HepG2 (cell line): ENCODE data around the gene RPGR. TPM values are rescaled to one million over a fixed set of nuclear protein-coding genes. Genes with fewer than 3 reads are reported as not detected.

Source experiments
- ATAC-seq: fragments of 200-7000 bp; cut with Tn5 transposase; 3 replicates; pipeline ENCODE4 v1.9.1; 2020; ENCODE audit warnings: mild to moderate bottlenecking, moderate library complexity
- BruUV-seq: library from RNA; stranded (reverse); fragments of 400-500 nt; replicated peaks from 2 replicates; lab custom pipeline; 2021; lab: Mats Ljungman, UMichigan
- CTCF ChIA-PET: fragments of 300-600 bp; formaldehyde crosslinking; extraction: SDS; loops from one replicate; lab custom pipeline; 2021; ENCODE audit warnings: low total read pairs, inconsistent platforms, low intra/inter-chr PET ratio; lab: Yijun Ruan, JAX
- POLR2A ChIA-PET: fragments of 350-600 bp; sonication (Branson Sonifier 250); formaldehyde crosslinking; loops from one replicate; lab custom pipeline; 2020; ENCODE audit warnings: antibody characterized with exemption, inconsistent platforms; lab: Yijun Ruan, JAX
- DNase-seq: peaks from one replicate; pipeline ENCODE4 v3.0.0-alpha.2; 2015; ENCODE audit warnings: low spot score
- FAIRE-seq: peaks from 3 replicates; lab custom pipeline; 2011; peaks lifted over from hg19 to GRCh38; lab: Jason Lieb, UNC
- H2AFZ ChIP-seq: one replicate; pipeline ENCODE4 v1.6.1; 2011; ENCODE audit warnings: low read length, inconsistent platforms
- H3K27ac ChIP-seq: fragments of 300-600 bp; 3 replicates; pipeline ENCODE4 v1.8.0; 2011; ENCODE audit warnings: mixed run types, mild to moderate bottlenecking, mixed read lengths, low read length, inconsistent platforms; ENCODE audit not compliant: insufficient read depth; ENCODE audit errors: extremely low read length
- H3K27me3 ChIP-seq, 2 experiments: fragments of 200-600 bp in 1 of 2; 2 replicates in 1 of 2; 3 replicates in 1 of 2; pipeline versions ENCODE4 v1.6.0 to v1.8.0; 2011; ENCODE audit warnings: low read length in 2 of 2, mild to moderate bottlenecking in 2 of 2, moderate library complexity in 2 of 2, inconsistent platforms in 1 of 2; ENCODE audit not compliant: insufficient read depth in 2 of 2, control insufficient read depth in 1 of 2
- H3K36me3 ChIP-seq, 2 experiments: fragments of 200-600 bp in 1 of 2; replicated peaks in 1 of 2; 2 replicates in 1 of 2; 3 replicates in 1 of 2; pipeline versions ENCODE4 v1.5.1 to v1.8.0; 2011; ENCODE audit warnings: low read length in 2 of 2, inconsistent platforms in 1 of 2; ENCODE audit not compliant: insufficient read depth in 2 of 2, control insufficient read depth in 1 of 2
- H3K4me1 ChIP-seq: 2 replicates; pipeline ENCODE4 v1.5.1; 2012; ENCODE audit warnings: low read length, inconsistent platforms; ENCODE audit not compliant: insufficient read depth
- H3K4me2 ChIP-seq: 2 replicates; pipeline ENCODE4 v1.6.0; 2011; ENCODE audit warnings: low read depth, low read length, inconsistent platforms
- H3K4me3 ChIP-seq, 3 experiments: fragments of 200-600 bp in 1 of 3; sonication (generic), shearing (Covaris generic) in 1 of 3; replicated peaks in 1 of 3; 2 replicates each; pipeline ENCODE4 v1.5.1; 2011 to 2016; ENCODE audit warnings: low read length in 3 of 3, inconsistent platforms in 2 of 3, low read depth in 2 of 3, mild to moderate bottlenecking in 2 of 3, control low read depth in 1 of 3, mixed read lengths in 1 of 3; ENCODE audit not compliant: insufficient read depth in 1 of 3
- H3K79me2 ChIP-seq: one replicate; pipeline ENCODE4 v1.6.1; 2011; ENCODE audit warnings: low read length, inconsistent platforms; ENCODE audit not compliant: insufficient read depth
- H3K9ac ChIP-seq: 2 replicates; pipeline ENCODE4 v1.6.0; 2011; ENCODE audit warnings: mild to moderate bottlenecking, low read depth, low read length, inconsistent platforms; ENCODE audit not compliant: insufficient read depth
- H3K9me3 ChIP-seq: 2 replicates; pipeline ENCODE4 v1.5.1; 2012; ENCODE audit warnings: mild to moderate bottlenecking, low read length
- H4K20me1 ChIP-seq: 2 replicates; pipeline ENCODE4 v1.6.0; 2011; ENCODE audit warnings: inconsistent platforms, mild to moderate bottlenecking, low read length, moderate library complexity; ENCODE audit not compliant: insufficient read depth
- ETV5 ChIP-seq: IDR thresholded peaks from 2 replicates; pipeline ENCODE4 v1.6.1; 2018; ENCODE audit warnings: missing biosample characterization, missing genetic modification reagents, inconsistent platforms, borderline replicate concordance
- FOXC1 ChIP-seq: sonication (generic); formaldehyde crosslinking; IDR thresholded peaks from 2 replicates; pipeline ENCODE4 v1.8.0; 2022; ENCODE audit warnings: mild to moderate bottlenecking, missing genetic modification reagents, borderline replicate concordance
- GATAD1 ChIP-seq: IDR thresholded peaks from 2 replicates; pipeline ENCODE4 v1.6.1; 2016; ENCODE audit warnings: missing genetic modification reagents, missing compliant biosample characterization
- NFE2 ChIP-seq: sonication (generic); formaldehyde crosslinking; IDR thresholded peaks from 2 replicates; pipeline ENCODE4 v1.4.0; 2020; ENCODE audit warnings: missing genetic modification reagents
- RFX3 ChIP-seq: IDR thresholded peaks from 2 replicates; pipeline ENCODE4 v1.6.1; 2016; ENCODE audit warnings: missing biosample characterization, missing genetic modification reagents
- ZNF558 ChIP-seq: sonication (generic); formaldehyde crosslinking; IDR thresholded peaks from 2 replicates; pipeline ENCODE4 v1.9.0; 2022; ENCODE audit warnings: mild to moderate bottlenecking, missing genetic modification reagents, borderline replicate concordance
- ZNF619 ChIP-seq: sonication (generic); formaldehyde crosslinking; IDR thresholded peaks from 2 replicates; pipeline ENCODE4 v1.4.0; 2020; ENCODE audit warnings: mild to moderate bottlenecking, missing genetic modification reagents
- ZNF746 ChIP-seq: sonication (generic); formaldehyde crosslinking; IDR thresholded peaks from 2 replicates; pipeline ENCODE4 v1.8.0; 2022; ENCODE audit warnings: mild to moderate bottlenecking, missing genetic modification reagents
- ZNF839 ChIP-seq: sonication (generic); formaldehyde crosslinking; IDR thresholded peaks from 2 replicates; pipeline ENCODE4 v1.4.0; 2020; ENCODE audit warnings: missing genetic modification reagents, mild to moderate bottlenecking, borderline replicate concordance
- ZSCAN9 ChIP-seq: IDR thresholded peaks from 2 replicates; pipeline ENCODE4 v1.6.1; 2016; ENCODE audit warnings: borderline replicate concordance
- ZZZ3 ChIP-seq: sonication (generic); formaldehyde crosslinking; IDR thresholded peaks from 2 replicates; pipeline ENCODE4 v1.4.0; 2020; ENCODE audit warnings: missing genetic modification reagents, mild to moderate bottlenecking, borderline replicate concordance
- WGBS: methylation state at CpG from one replicate; pipeline ENCODE4 v1.1.6; 2017; ENCODE audit warnings: low lambda C conversion rate; 5-methylcytosine and 5-hydroxymethylcytosine counted together
- in situ Hi-C: cut with HindIII; loops from 2 replicates; pipeline ENCODE4 v1.10.0; 2017; ENCODE audit warnings: low pct_unique_long_range_greater_than_20kb; ENCODE audit not compliant: extremely low pct_ligation_motif_present
- intact Hi-C: fragments of 100-400 bp; cut with micrococcal nuclease; formaldehyde crosslinking; loops from one replicate; pipeline ENCODE4 v1.10.0; 2022; ENCODE audit not compliant: unreplicated experiment
- polyA plus RNA-seq, 8 experiments: library from polyadenylated mRNA; depleted of rRNA in 3 of 8; stranded (reverse) in 7 of 8; unstranded in 1 of 8; fragments of >200 nt; fragmentation: Illumina TruSeq in 4 of 8; extraction: Trizol in 4 of 8; gene quantifications; 2 replicates each; pipeline versions ENCODE4 v1.2.1 to v1.2.3, GENCODE V29; 2011 to 2016; ENCODE audit warnings: low read depth in 4 of 8, missing spikeins in 1 of 8, mixed read lengths in 1 of 8; ENCODE audit not compliant: insufficient read depth in 1 of 8
- total RNA-seq, 5 experiments: library from RNA; depleted of rRNA; stranded (reverse); fragments of >200 nt; fragmentation: Illumina TruSeq; extraction: Trizol; gene quantifications; 2 replicates each; pipeline ENCODE4 v1.2.3, GENCODE V29; 2016; ENCODE audit warnings: low read depth in 1 of 5
- TF ChIP-seq, protein P1 (sequence below): sonication (generic); formaldehyde crosslinking; IDR thresholded peaks from 2 replicates; pipeline ENCODE4 v1.5.0; 2020; ENCODE audit warnings: mild to moderate bottlenecking, missing genetic modification reagents
- TF ChIP-seq, protein P2 (sequence below): sonication (generic); formaldehyde crosslinking; conservative IDR thresholded peaks from 2 replicates; pipeline ENCODE4 v1.5.0; 2020; ENCODE audit warnings: missing genetic modification reagents
- TF ChIP-seq, protein P3 (sequence below): sonication (generic); formaldehyde crosslinking; IDR thresholded peaks from 2 replicates; pipeline ENCODE4 v1.9.0; 2022; ENCODE audit warnings: low read depth, missing genetic modification reagents

RPGR gene
- total and polyA plus RNA-seq, 2 of the 13 experiments (the other 11 are each of a cell fraction or from before 2014, with no cell fraction given), result 2.1 to 12.1 TPM

DNA sequence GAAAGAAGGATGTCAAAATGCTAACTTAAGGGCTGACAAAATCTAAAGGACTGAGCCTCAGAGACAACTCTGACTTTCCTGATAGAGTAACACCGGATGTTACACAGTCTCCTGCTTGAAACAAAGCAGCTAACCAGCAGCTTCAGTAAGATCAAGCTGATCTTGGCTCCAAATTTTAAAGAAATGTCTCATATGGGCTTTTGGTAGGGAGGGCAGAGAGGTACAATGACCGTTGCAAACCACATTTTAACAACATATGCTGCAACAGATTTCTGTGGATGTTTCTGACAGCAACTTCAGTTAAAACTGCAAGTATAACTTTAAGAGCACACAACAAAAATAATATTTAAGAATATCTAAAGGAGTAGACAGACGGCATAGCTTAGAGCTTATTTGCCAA lies 9.1 kb downstream of the RPGR start:
- ATAC-seq, result no peak
- WGBS, result 100% methylated on average over 3 of the region's 3 CpGs
- no peak overlapping the region for H3K9ac ChIP-seq
- H3K36me3 ChIP-seq, result peaks cover 0 to 1% of the 10 kb centered on the region in 2 experiments; a peak in 2 of 5 replicates
- in situ Hi-C loops, result no loop called here
- intact Hi-C loops, result no loop called here
- no peak for DNase-seq
- H3K9me3 ChIP-seq, result no peaks in the 10 kb centered on the region
- no TSS peak for BruUV-seq
- H3K4me1 ChIP-seq, result peaks cover 17% of the 10 kb centered on the region
- H3K27me3 ChIP-seq, result no peaks in the 10 kb centered on the region
- no peak for FAIRE-seq
- no peak overlapping the region for H3K27ac ChIP-seq
- ChIA-PET CTCF (no interaction called here), POLR2A (no interaction called here)
- no peaks in the 10 kb centered on the region for H3K79me2 ChIP-seq
- no peak for TF ChIP-seq ZSCAN9 (CRISPR knock-in tag)
- TF ChIP-seq ZZZ3, result no peak
- no peak for TF ChIP-seq ZNF839 (CRISPR knock-in tag)
- TF ChIP-seq ETV5 (CRISPR knock-in tag), result no peak
- TF ChIP-seq ZNF619 (CRISPR knock-in tag), result no peak
- no peak for TF ChIP-seq NFE2 (CRISPR knock-in tag)
- TF ChIP-seq, protein P1, sequence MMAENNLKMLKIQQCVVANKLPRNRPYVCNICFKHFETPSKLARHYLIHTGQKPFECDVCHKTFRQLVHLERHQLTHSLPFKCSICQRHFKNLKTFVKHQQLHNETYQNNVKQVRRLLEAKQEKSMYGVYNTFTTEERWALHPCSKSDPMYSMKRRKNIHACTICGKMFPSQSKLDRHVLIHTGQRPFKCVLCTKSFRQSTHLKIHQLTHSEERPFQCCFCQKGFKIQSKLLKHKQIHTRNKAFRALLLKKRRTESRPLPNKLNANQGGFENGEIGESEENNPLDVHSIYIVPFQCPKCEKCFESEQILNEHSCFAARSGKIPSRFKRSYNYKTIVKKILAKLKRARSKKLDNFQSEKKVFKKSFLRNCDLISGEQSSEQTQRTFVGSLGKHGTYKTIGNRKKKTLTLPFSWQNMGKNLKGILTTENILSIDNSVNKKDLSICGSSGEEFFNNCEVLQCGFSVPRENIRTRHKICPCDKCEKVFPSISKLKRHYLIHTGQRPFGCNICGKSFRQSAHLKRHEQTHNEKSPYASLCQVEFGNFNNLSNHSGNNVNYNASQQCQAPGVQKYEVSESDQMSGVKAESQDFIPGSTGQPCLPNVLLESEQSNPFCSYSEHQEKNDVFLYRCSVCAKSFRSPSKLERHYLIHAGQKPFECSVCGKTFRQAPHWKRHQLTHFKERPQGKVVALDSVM (CRISPR knock-in tag), result no peak
- TF ChIP-seq, protein P2, sequence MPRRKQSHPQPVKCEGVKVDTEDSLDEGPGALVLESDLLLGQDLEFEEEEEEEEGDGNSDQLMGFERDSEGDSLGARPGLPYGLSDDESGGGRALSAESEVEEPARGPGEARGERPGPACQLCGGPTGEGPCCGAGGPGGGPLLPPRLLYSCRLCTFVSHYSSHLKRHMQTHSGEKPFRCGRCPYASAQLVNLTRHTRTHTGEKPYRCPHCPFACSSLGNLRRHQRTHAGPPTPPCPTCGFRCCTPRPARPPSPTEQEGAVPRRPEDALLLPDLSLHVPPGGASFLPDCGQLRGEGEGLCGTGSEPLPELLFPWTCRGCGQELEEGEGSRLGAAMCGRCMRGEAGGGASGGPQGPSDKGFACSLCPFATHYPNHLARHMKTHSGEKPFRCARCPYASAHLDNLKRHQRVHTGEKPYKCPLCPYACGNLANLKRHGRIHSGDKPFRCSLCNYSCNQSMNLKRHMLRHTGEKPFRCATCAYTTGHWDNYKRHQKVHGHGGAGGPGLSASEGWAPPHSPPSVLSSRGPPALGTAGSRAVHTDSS (CRISPR knock-in tag), result no peak
- no peak for TF ChIP-seq GATAD1
- no peak for TF ChIP-seq RFX3 (CRISPR knock-in tag)
- TF ChIP-seq ZNF558, result no peak
- no peak for TF ChIP-seq ZNF746 (CRISPR knock-in tag)
- TF ChIP-seq, protein P3, sequence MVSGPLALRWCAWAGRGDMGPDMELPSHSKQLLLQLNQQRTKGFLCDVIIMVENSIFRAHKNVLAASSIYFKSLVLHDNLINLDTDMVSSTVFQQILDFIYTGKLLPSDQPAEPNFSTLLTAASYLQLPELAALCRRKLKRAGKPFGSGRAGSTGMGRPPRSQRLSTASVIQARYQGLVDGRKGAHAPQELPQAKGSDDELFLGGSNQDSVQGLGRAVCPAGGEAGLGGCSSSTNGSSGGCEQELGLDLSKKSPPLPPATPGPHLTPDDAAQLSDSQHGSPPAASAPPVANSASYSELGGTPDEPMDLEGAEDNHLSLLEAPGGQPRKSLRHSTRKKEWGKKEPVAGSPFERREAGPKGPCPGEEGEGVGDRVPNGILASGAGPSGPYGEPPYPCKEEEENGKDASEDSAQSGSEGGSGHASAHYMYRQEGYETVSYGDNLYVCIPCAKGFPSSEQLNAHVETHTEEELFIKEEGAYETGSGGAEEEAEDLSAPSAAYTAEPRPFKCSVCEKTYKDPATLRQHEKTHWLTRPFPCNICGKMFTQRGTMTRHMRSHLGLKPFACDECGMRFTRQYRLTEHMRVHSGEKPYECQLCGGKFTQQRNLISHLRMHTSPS (CRISPR knock-in tag), result no peak
- TF ChIP-seq FOXC1 (CRISPR knock-in tag), result no peak
- H4K20me1 ChIP-seq, result no peaks in the 10 kb centered on the region
- H2AFZ ChIP-seq, result no peak overlapping the region
- no peak overlapping the region for H3K4me3 ChIP-seq
- H3K4me2 ChIP-seq, result no peak overlapping the region
